GM12801 (cell line): ENCODE measurements around the gene MSMP.

Source experiments
- CTCF ChIP-seq: IDR thresholded peaks from one replicate; pipeline ENCODE4 v1.5.1; 2011; ENCODE audit warnings: control low read depth; ENCODE audit not compliant: insufficient read length; ENCODE audit errors: extremely low read depth

The MSMP gene

GRCh38 chr9:35758475-35759050 lies 4.5 kb upstream of the MSMP start:
- TF ChIP-seq CTCF, result no peak

GRCh38 chr9:35757892-35758275 lies 3.8 kb upstream of the MSMP start:
- TF ChIP-seq CTCF, result no peak

- TF ChIP-seq CTCF, result no peak
Measured at GRCh38 chr9:35757226-35757891, 3.3 kb upstream of the MSMP start.

GRCh38 chr9:35756275-35757225 lies 2.5 kb upstream of the MSMP start:
- no peak for TF ChIP-seq CTCF

- TF ChIP-seq CTCF, result no peak
Measured at GRCh38 chr9:35755071-35755470, 995 bp upstream of the MSMP start.

GRCh38 chr9:35753466-35753865 lies 610 bp downstream of the MSMP start:
- TF ChIP-seq CTCF, result no peak

GRCh38 chr9:35750256-35750531 lies 3.9 kb downstream of the MSMP start:
- TF ChIP-seq CTCF, result no peak
